ENCODE results near the gene CCDC91. TPM values are rescaled to one million over a fixed set of nuclear protein-coding genes. Genes with fewer than 3 reads are reported as not detected.

CCDC91 gene
- total RNA-seq, 1 donor from 2014 or later, result 46.3 TPM

DNA sequence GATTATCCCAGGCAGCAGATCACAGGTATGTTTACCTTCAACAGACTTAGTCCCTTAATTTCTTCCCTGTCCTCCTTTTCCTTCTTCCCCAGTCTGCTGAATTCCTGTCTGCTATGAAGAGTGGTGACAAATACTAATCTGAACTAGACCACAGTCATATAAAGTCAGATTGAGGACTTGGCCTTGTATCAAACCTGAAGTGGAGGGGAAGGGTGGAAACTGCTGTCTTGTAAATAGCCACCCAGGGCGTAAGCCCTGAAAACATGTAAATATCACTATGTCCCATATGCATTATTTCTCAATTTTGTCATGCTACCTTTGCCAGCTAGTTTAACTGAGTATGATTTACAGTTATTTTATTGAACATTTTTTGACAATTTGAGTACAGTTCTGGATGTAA is 368.0 kb downstream of the CCDC91 start:
- Mint-ChIP-seq H3K4me1 (no peaks in the 10 kb centered on the region), H3K27me3 (no peaks in the 10 kb centered on the region), H3K36me3 (ENCODE audit: low read depth) (peaks cover 26% of the 10 kb centered on the region), H3K4me3 (no peak overlapping the region), H3K9me3 (no peaks in the 10 kb centered on the region), H3K27ac (no peak overlapping the region)
- no peak for DNase-seq
- ATAC-seq (ENCODE audit: low read depth), result no peak
- ChIA-PET CTCF (no interaction called here), POLR2A (no interaction called here)
- intact Hi-C loops (cut with micrococcal nuclease), result no loop called here
- no peak for TF ChIP-seq CTCF (IDR thresholded peaks at IDR 0.05)

GRCh38 chr12:28563286-28563685 is 373.0 kb downstream of the CCDC91 start:
- DNase-seq (no peak), ATAC-seq (ENCODE audit: low read depth) (no peak)
- intact Hi-C loops (cut with micrococcal nuclease), result no loop called here
- Mint-ChIP-seq H3K27ac (no peak overlapping the region), H3K36me3 (ENCODE audit: low read depth) (peaks cover 17% of the 10 kb centered on the region), H3K27me3 (no peaks in the 10 kb centered on the region), H3K9me3 (no peaks in the 10 kb centered on the region), H3K4me1 (no peaks in the 10 kb centered on the region), H3K4me3 (no peak overlapping the region)
- no peak for TF ChIP-seq CTCF (IDR thresholded peaks at IDR 0.05)
- ChIA-PET POLR2A (no interaction called here), CTCF (no interaction called here)

DNA sequence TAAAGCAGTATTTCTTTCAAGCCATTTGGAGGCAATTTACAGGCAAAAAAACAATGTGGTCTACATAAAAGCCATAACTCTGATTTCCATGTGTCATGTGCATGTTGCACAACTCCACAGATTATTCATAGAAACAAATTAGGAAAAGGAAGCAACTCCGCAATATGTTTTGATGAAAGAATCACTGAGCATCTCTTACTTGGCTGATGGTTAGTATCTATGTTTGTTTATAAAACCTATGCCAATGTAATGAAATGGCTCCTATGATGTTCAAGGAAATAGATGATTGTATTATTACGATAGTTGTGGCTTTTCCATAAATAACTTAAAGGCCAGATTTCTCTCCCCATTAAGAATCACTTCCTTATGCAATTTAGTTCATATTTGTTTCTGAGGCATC is 373.7 kb downstream of the CCDC91 start:
- ChIA-PET CTCF (no interaction called here), POLR2A (no interaction called here)
- Mint-ChIP-seq H3K36me3 (ENCODE audit: low read depth) (peaks cover 14% of the 10 kb centered on the region), H3K27me3 (no peaks in the 10 kb centered on the region), H3K4me3 (no peak overlapping the region), H3K27ac (no peak overlapping the region), H3K4me1 (no peaks in the 10 kb centered on the region), H3K9me3 (no peaks in the 10 kb centered on the region)
- intact Hi-C loops (cut with micrococcal nuclease), result no loop called here
- no peak for DNase-seq
- TF ChIP-seq CTCF (IDR thresholded peaks at IDR 0.05), result no peak
- ATAC-seq (ENCODE audit: low read depth), result no peak

GRCh38 chr12:28568118-28568517 is 377.9 kb downstream of the CCDC91 start:
- no peak for TF ChIP-seq CTCF (IDR thresholded peaks at IDR 0.05)
- H3K36me3 Mint-ChIP-seq (ENCODE audit: low read depth), result peaks cover 5% of the 10 kb centered on the region
- CTCF ChIA-PET, result no interaction called here
- intact Hi-C loops (cut with micrococcal nuclease), result no loop called here
- no peak for ATAC-seq (ENCODE audit: low read depth)
- H3K9me3 Mint-ChIP-seq, result no peaks in the 10 kb centered on the region
- no peak overlapping the region for H3K4me3 Mint-ChIP-seq
- H3K27me3 Mint-ChIP-seq, result no peaks in the 10 kb centered on the region
- H3K4me1 Mint-ChIP-seq, result no peaks in the 10 kb centered on the region
- DNase-seq, result no peak
- POLR2A ChIA-PET, result no interaction called here
- no peak overlapping the region for H3K27ac Mint-ChIP-seq

DNA sequence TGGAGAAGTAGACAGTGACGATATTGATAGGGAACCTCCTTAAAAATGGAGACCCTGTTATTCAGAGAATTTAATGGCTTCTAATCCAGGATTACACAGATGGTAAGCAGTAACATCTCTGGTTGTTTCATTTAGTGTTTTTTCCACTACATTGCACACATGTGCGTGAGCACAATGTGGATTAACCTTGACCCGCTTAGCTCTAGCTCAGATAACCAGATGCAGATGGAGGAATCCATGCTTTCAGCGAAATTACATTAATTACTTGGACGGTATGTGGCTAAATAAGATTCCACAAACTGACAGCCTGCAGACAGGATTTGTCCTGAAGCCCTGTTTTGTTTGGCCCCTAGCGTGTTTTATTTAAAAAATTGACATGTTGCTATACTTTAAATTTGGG is 378.4 kb downstream of the CCDC91 start:
- CTCF ChIA-PET, result no interaction called here
- no peaks in the 10 kb centered on the region for H3K27me3 Mint-ChIP-seq
- no peak for DNase-seq
- no peak for ATAC-seq (ENCODE audit: low read depth)
- peaks cover 5% of the 10 kb centered on the region for H3K36me3 Mint-ChIP-seq (ENCODE audit: low read depth)
- no peaks in the 10 kb centered on the region for H3K9me3 Mint-ChIP-seq
- no peak overlapping the region for H3K4me3 Mint-ChIP-seq
- TF ChIP-seq CTCF (IDR thresholded peaks at IDR 0.05), result no peak
- POLR2A ChIA-PET, result no interaction called here
- intact Hi-C loops (cut with micrococcal nuclease), result no loop called here
- no peak overlapping the region for H3K27ac Mint-ChIP-seq
- no peaks in the 10 kb centered on the region for H3K4me1 Mint-ChIP-seq

Data from activated B cell treated with CpG ODN at 0.5 μM for 24 hours (primary cell).